Hepatocyte (in vitro differentiated cells): ENCODE measurements around the gene HECTD1. TPM values are rescaled to one million over a fixed set of nuclear protein-coding genes. Genes with fewer than 3 reads are reported as not detected.
"Not testable (repeated sequence)": the region's sequence is repeated elsewhere in the genome, so short reads cannot be mapped to it uniquely, and the experiment has no call there.

Source experiments
- DNase-seq: peaks from one replicate; pipeline ENCODE4 v3.0.0-alpha.2; 2016; ENCODE audit warnings: low spot score
- H2AFZ ChIP-seq: fragments of 200-600 bp; sonication (generic); 2 replicates; pipeline ENCODE4 v1.6.0; 2016; ENCODE audit warnings: antibody characterized with exemption, mild to moderate bottlenecking
- H3K27ac ChIP-seq: fragments of 200-600 bp; sonication (generic); 2 replicates; pipeline ENCODE4 v1.5.1; 2016; ENCODE audit warnings: mild to moderate bottlenecking
- H3K27me3 ChIP-seq: fragments of 200-600 bp; sonication (generic); 2 replicates; pipeline ENCODE4 v1.6.1; 2016
- H3K36me3 ChIP-seq: fragments of 200-600 bp; sonication (generic); replicated peaks from 2 replicates; pipeline ENCODE4 v1.5.1; 2016; ENCODE audit warnings: low read depth; ENCODE audit not compliant: insufficient read depth
- H3K4me1 ChIP-seq: fragments of 200-600 bp; sonication (generic); 2 replicates; pipeline ENCODE4 v1.5.1; 2016; ENCODE audit warnings: mild to moderate bottlenecking, moderate library complexity; ENCODE audit not compliant: insufficient read depth
- H3K4me2 ChIP-seq: fragments of 200-600 bp; sonication (generic); 2 replicates; pipeline ENCODE4 v1.6.0; 2016
- H3K4me3 ChIP-seq: fragments of 200-600 bp; sonication (generic); 2 replicates; pipeline ENCODE4 v1.5.1; 2016; ENCODE audit warnings: mild to moderate bottlenecking
- H3K79me2 ChIP-seq: fragments of 200-600 bp; sonication (generic); 2 replicates; pipeline ENCODE4 v1.6.0; 2017; ENCODE audit warnings: mild to moderate bottlenecking
- H3K9me2 ChIP-seq: fragments of 200-600 bp; sonication (generic); replicated peaks from 2 replicates; pipeline ENCODE4 v1.6.0; 2017; ENCODE audit warnings: mild to moderate bottlenecking; ENCODE audit not compliant: insufficient read depth
- H3K9me3 ChIP-seq: fragments of 200-600 bp; sonication (generic); 2 replicates; pipeline ENCODE4 v1.5.1; 2016; ENCODE audit warnings: low read depth, mild to moderate bottlenecking
- H4K20me1 ChIP-seq: fragments of 200-600 bp; sonication (generic); 2 replicates; pipeline ENCODE4 v1.6.0; 2016; ENCODE audit warnings: mild to moderate bottlenecking; ENCODE audit not compliant: insufficient read depth, poor library complexity, severe bottlenecking
- EZH2 ChIP-seq: fragments of 200-600 bp; sonication (generic); IDR thresholded peaks from 2 replicates; pipeline ENCODE4 v1.6.1; 2016; ENCODE audit warnings: antibody characterized with exemption, mild to moderate bottlenecking, borderline replicate concordance
- EZH2phosphoT487 ChIP-seq: fragments of 200-600 bp; sonication (generic); IDR thresholded peaks from one replicate; pipeline ENCODE4 v1.6.1; 2018; ENCODE audit warnings: antibody characterized with exemption, mild to moderate bottlenecking, low read depth, moderate library complexity; ENCODE audit not compliant: unreplicated experiment, severe bottlenecking
- WGBS: methylation state at CpG from one replicate; pipeline ENCODE4 v1.1.6; 2016; ENCODE audit warnings: low lambda C conversion rate; ENCODE audit errors: missing lambda C conversion rate; 5-methylcytosine and 5-hydroxymethylcytosine counted together
- polyA plus RNA-seq: library from polyadenylated mRNA; unstranded; fragments of >200 nt; fragmentation: Nextera tagmentation; extraction: Ambion mirVana; gene quantifications from 2 replicates; pipeline ENCODE4 v1.2.1, GENCODE V29; 2016
- total RNA-seq: library from RNA; depleted of rRNA; stranded (reverse); fragments of >200 nt; gene quantifications from 2 replicates; pipeline ENCODE4 v1.2.3, GENCODE V29; 2014
- TF ChIP-seq, protein P1 (sequence below): fragments of 200-600 bp; sonication (generic); IDR thresholded peaks from 2 replicates; pipeline ENCODE4 v1.5.1; 2016; ENCODE audit warnings: antibody characterized with exemption, mild to moderate bottlenecking; ENCODE audit not compliant: poor library complexity

Gene HECTD1
- total and polyA plus RNA-seq, 2 experiments from 2014 or later = 45.2 to 159 TPM

DNA sequence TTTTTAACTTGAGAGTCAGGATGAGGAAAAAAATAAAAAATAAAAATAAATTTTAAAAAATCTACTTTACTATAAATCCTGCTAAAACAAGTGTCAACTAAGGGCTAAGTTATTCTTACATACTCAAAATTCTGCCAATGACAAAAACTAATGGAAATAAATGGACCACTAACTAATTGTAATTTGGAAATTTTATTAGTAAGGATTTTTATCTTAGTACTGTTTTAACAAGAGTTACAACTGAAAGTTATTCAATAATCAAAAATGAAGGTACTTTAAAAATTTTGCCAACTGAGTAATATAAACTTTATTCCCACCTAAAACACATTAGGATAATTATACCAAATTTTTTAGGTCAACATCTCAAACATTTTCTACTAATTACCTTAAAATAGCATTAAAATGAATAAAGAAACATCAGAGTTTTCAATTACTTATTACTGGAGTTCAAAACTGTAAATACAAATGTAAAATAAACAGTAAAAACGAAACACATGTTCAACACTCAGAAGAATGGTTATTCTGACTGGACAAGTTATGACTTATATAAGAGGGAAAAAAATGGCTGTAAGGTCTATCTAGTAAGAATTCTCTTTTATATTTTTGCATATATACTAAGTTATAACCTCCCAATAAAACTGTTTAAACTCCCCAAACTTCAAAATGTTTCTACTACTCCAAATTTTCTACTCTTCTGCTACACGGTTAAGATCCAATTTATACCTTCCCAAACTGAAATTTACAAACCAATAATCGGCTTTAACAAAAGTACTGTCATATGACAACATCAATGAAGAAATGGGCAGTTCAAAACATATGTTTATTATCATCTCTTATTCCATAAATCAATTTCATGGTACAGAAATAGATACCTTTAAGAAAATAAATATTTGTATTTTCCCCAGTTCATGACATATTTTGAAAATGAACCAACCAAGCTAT lies 2.7 kb downstream of the HECTD1 start:
- no peak for DNase-seq
- H3K4me2 ChIP-seq = peak overlapping the region; percentile 88
- WGBS = 55% methylated on average over 3 of the region's 3 CpGs
- H2AFZ ChIP-seq = no peak overlapping the region
- peak overlapping the region; percentile 16 for H3K27ac ChIP-seq
- TF ChIP-seq EZH2 (no peak), EZH2phosphoT487 (no peak)
- TF ChIP-seq, protein P1, sequence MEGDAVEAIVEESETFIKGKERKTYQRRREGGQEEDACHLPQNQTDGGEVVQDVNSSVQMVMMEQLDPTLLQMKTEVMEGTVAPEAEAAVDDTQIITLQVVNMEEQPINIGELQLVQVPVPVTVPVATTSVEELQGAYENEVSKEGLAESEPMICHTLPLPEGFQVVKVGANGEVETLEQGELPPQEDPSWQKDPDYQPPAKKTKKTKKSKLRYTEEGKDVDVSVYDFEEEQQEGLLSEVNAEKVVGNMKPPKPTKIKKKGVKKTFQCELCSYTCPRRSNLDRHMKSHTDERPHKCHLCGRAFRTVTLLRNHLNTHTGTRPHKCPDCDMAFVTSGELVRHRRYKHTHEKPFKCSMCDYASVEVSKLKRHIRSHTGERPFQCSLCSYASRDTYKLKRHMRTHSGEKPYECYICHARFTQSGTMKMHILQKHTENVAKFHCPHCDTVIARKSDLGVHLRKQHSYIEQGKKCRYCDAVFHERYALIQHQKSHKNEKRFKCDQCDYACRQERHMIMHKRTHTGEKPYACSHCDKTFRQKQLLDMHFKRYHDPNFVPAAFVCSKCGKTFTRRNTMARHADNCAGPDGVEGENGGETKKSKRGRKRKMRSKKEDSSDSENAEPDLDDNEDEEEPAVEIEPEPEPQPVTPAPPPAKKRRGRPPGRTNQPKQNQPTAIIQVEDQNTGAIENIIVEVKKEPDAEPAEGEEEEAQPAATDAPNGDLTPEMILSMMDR = no peak
- peaks cover 73% of the 10 kb centered on the region for H3K79me2 ChIP-seq
- peaks cover 43% of the 10 kb centered on the region for H4K20me1 ChIP-seq
- H3K9me2 ChIP-seq = no peaks in the 10 kb centered on the region
- H3K27me3 ChIP-seq = no peaks in the 10 kb centered on the region
- H3K36me3 ChIP-seq = no peaks in the 10 kb centered on the region
- H3K4me1 ChIP-seq = peaks cover 12% of the 10 kb centered on the region
- H3K9me3 ChIP-seq = no peaks in the 10 kb centered on the region
- peak overlapping the region; percentile 58 for H3K4me3 ChIP-seq

DNA sequence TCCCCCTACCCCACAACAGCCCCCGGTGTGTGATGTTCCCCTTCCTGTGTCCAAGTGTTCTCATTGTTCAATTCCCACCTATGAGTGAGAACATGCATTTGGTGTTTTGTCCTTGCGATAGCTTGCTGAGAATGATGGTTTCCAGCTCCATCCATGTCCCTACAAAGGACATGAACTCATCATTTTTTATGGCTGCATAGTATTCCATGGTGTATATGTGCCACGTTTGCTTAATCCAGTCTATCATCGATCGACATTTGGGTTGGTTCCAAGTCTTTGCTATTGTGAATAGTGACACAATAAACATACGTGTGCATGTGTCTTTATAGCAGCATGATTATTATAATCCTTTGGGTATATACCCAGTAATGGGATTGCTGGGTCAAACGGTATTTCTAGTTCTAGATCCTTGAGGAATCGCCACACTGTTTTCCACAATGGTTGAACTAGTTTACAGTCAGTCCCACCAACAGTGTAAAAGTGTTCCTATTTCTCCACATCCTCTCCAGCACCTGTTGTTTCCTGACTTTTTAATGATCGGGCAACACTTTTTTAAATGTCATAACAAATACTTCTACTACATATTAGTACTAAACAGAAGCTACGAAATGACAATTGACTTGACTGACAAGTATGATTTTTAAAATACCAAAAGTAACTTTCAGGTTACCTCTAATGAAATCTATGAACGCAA lies 3.5 kb downstream of the HECTD1 start:
- not testable (repeated sequence) for H3K27ac ChIP-seq, H3K9me2 ChIP-seq, DNase-seq, H3K36me3 ChIP-seq, H3K9me3 ChIP-seq, H2AFZ ChIP-seq, H3K27me3 ChIP-seq
- peaks cover 12% of the 10 kb centered on the region for H3K4me1 ChIP-seq
- H3K4me2 ChIP-seq = peak overlapping the region; percentile 88
- H3K79me2 ChIP-seq = peaks cover 81% of the 10 kb centered on the region
- H4K20me1 ChIP-seq = peaks cover 50% of the 10 kb centered on the region
- whole genome bisulfite sequencing = 98% methylated on average over 11 of the region's 11 CpGs
- peak overlapping the region; percentile 58 for H3K4me3 ChIP-seq

DNA sequence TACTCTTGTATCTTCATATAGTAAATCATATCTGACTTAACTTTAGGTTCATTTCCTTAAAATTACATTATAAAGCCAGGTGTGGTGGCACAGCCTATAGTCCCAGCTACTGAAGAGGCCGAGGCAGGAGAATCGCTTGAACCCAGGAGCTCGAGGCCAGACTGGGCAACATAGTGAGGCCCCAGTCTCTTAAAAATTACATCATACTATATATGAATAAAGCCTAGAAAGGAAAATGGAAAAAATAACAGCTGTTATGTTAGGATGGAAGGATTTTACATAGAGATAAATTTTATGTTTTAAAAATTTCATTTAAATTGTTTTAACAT lies 4.2 kb downstream of the HECTD1 start:
- TF ChIP-seq EZH2phosphoT487 = no peak
- TF ChIP-seq, protein P1 = no peak
- no peak for TF ChIP-seq EZH2
- Histone ChIP-seq H3K36me3 (no peaks in the 10 kb centered on the region), H2AFZ (no peak overlapping the region), H3K9me3 (no peaks in the 10 kb centered on the region), H3K27ac (no peak overlapping the region), H3K79me2 (peaks cover 88% of the 10 kb centered on the region), H3K9me2 (no peaks in the 10 kb centered on the region), H3K4me3 (no peak overlapping the region), H3K27me3 (no peaks in the 10 kb centered on the region), H4K20me1 (peaks cover 55% of the 10 kb centered on the region), H3K4me1 (peaks cover 6% of the 10 kb centered on the region), H3K4me2 (no peak overlapping the region)
- WGBS = 97% methylated on average over 3 of the region's 3 CpGs
- DNase-seq = no peak

DNA sequence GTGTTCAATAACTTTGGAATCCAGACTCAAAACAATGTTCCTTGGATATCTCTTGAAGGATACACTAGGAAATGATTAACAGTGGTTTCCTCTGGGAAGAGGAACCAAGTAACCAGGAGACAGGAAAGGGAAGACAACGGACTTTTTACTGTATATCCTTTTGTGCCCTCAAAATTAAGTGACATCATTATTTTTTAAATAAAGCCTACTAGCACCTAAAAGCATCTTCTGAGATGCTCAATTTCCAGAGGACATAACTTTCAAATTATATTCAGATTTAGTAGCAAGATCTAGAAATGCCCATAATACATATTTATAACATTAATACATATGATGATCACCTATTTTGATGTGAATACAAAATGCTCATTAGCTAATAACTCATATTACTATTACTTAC lies 6.5 kb downstream of the HECTD1 start:
- Histone ChIP-seq H3K36me3 (no peaks in the 10 kb centered on the region), H3K4me3 (no peak overlapping the region), H3K79me2 (peaks cover 100% of the 10 kb centered on the region), H3K4me2 (no peak overlapping the region), H3K9me2 (no peaks in the 10 kb centered on the region), H2AFZ (no peak overlapping the region), H3K9me3 (no peaks in the 10 kb centered on the region), H3K27me3 (no peaks in the 10 kb centered on the region), H3K27ac (no peak overlapping the region), H3K4me1 (peaks cover 3% of the 10 kb centered on the region), H4K20me1 (peaks cover 67% of the 10 kb centered on the region)
- no peak for DNase-seq
- 94% methylated on average over 1 of the region's 1 CpG for WGBS
- TF ChIP-seq, protein P1 = no peak
